ENCODE data around the gene NADK2. TPM values are rescaled to one million over a fixed set of nuclear protein-coding genes. Genes with fewer than 3 reads are reported as not detected.

The NADK2 gene
- total RNA-seq, 1 experiment from 2014 or later: 21.2 TPM

DNA sequence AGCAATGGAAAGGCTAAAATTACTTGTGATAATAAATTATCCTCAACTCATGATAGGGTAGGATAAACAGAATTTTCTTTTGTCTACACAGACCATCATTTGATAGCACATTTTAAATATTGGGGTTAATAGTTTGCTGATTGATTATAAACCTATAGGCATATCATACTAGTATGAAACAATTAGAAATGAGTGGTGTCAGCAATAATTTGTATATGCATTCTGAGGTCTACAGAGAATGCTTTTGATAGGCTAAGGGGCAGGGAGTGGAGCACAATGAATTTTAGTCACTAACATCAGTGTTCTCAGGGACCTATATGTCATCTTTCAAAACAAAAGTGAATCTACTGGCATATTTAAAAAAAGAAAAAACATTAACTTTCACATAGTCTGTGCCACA is 27.8 kb upstream of the NADK2 start:
- ATAC-seq (no peak), DNase-seq (ENCODE audit: low read depth, low spot score) (no peak)
- no peak overlapping the region for H3K27ac ChIP-seq (ENCODE audit: low read depth, low read length)
- H3K27me3 ChIP-seq (ENCODE audit: insufficient read depth, low read length): no peaks in the 10 kb centered on the region
- CTCF ChIA-PET: no interaction called here
- no peaks in the 10 kb centered on the region for H3K36me3 ChIP-seq (ENCODE audit: control insufficient read depth in 1 of 2, insufficient read depth in 2 of 2, low read length in 2 of 2)
- RAD21 ChIA-PET (ENCODE audit: low non-redundant PET in 1 of 2, low total read pairs in 2 of 2, uncharacterized antibody in 2 of 2, unreplicated experiment in 2 of 2): no interaction called here
- TF ChIP-seq SRF (IDR thresholded peaks at IDR 0.05; ENCODE audit: low read depth): no peak
- TF ChIP-seq, protein P1, sequence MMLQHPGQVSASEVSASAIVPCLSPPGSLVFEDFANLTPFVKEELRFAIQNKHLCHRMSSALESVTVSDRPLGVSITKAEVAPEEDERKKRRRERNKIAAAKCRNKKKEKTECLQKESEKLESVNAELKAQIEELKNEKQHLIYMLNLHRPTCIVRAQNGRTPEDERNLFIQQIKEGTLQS (IDR thresholded peaks at IDR 0.05): no peak
- TF ChIP-seq, protein P2, sequence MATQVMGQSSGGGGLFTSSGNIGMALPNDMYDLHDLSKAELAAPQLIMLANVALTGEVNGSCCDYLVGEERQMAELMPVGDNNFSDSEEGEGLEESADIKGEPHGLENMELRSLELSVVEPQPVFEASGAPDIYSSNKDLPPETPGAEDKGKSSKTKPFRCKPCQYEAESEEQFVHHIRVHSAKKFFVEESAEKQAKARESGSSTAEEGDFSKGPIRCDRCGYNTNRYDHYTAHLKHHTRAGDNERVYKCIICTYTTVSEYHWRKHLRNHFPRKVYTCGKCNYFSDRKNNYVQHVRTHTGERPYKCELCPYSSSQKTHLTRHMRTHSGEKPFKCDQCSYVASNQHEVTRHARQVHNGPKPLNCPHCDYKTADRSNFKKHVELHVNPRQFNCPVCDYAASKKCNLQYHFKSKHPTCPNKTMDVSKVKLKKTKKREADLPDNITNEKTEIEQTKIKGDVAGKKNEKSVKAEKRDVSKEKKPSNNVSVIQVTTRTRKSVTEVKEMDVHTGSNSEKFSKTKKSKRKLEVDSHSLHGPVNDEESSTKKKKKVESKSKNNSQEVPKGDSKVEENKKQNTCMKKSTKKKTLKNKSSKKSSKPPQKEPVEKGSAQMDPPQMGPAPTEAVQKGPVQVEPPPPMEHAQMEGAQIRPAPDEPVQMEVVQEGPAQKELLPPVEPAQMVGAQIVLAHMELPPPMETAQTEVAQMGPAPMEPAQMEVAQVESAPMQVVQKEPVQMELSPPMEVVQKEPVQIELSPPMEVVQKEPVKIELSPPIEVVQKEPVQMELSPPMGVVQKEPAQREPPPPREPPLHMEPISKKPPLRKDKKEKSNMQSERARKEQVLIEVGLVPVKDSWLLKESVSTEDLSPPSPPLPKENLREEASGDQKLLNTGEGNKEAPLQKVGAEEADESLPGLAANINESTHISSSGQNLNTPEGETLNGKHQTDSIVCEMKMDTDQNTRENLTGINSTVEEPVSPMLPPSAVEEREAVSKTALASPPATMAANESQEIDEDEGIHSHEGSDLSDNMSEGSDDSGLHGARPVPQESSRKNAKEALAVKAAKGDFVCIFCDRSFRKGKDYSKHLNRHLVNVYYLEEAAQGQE (IDR thresholded peaks at IDR 0.05; ENCODE audit: low read depth): no peak
- TF ChIP-seq EZH2phosphoT487 (IDR thresholded peaks at IDR 0.05; ENCODE audit: borderline replicate concordance): no peak
- no peak for TF ChIP-seq FOSL1 (IDR thresholded peaks at IDR 0.05; ENCODE audit: low read depth)
- no peak for TF ChIP-seq TCF7L2 (IDR thresholded peaks at IDR 0.05; ENCODE audit: borderline replicate concordance, extremely low read depth, insufficient read depth, insufficient read length)
- no peak for TF ChIP-seq JUND (IDR thresholded peaks at IDR 0.05)
- TF ChIP-seq POLR2A (IDR thresholded peaks at IDR 0.05; ENCODE audit: borderline replicate concordance, extremely low read depth, insufficient read depth, insufficient read length): no peak
- no peak for TF ChIP-seq CBX3 (IDR thresholded peaks at IDR 0.05; ENCODE audit: low read depth)
- H3K9ac ChIP-seq (ENCODE audit: low read length): no peak overlapping the region
- H4K20me1 ChIP-seq (ENCODE audit: insufficient read depth): no peaks in the 10 kb centered on the region
- no TSS peak for BruUV-seq (replicated peaks)
- no peaks in the 10 kb centered on the region for H3K79me2 ChIP-seq (ENCODE audit: insufficient read depth, low read length)
- no peaks in the 10 kb centered on the region for H3K4me1 ChIP-seq (ENCODE audit: control insufficient read depth in 1 of 2, insufficient read depth in 2 of 2, low read length in 2 of 2)
- H3K4me3 ChIP-seq (replicated peaks in 1 of 2; ENCODE audit: low read depth in 1 of 2, low read length in 2 of 2): no peak overlapping the region
- intact Hi-C loops (cut with micrococcal nuclease): no loop called here
- H2AFZ ChIP-seq (ENCODE audit: low read depth, low read length, poor library complexity, severe bottlenecking): no peak overlapping the region
- POLR2A ChIA-PET: no interaction called here
- H3K4me2 ChIP-seq (ENCODE audit: low read length): no peak overlapping the region
- no peaks in the 10 kb centered on the region for H3K9me3 ChIP-seq (ENCODE audit: control insufficient read depth in 1 of 2, insufficient read depth in 1 of 2, low read depth in 1 of 2, low read length in 2 of 2)
- no peaks in the 10 kb centered on the region for H3K9me2 ChIP-seq (ENCODE audit: insufficient read depth)

Data from HCT116 (cell line).